Measurements from ENCODE around the gene RNASET2.
"Not testable (repeated sequence)": the region's sequence is repeated elsewhere in the genome, so short reads cannot be mapped to it uniquely, and the experiment has no call there.

RNASET2 gene

DNA sequence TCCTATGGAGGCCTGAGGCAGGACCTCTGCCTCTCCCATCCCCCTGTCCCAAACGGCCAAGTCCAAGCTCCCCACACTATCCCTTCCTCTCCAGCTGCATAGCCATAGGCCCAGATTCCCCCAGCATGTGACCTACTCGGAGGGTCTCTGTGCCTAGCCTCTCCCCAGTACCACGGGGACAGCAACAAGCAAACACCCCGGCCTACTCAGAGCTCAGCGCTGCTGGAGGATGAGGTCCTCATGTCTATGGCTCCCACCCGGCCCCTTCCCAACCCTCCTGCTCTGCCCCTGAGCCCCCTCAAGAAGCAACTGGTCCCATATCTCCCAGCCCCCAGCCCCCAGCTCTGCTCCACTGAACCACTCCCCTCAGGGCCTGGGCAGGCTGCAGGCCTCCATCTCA is 24.2 kb downstream of the RNASET2 start:
- intact Hi-C loops (cut with DNase I): no loop called here
- DNase-seq: no peak

DNA sequence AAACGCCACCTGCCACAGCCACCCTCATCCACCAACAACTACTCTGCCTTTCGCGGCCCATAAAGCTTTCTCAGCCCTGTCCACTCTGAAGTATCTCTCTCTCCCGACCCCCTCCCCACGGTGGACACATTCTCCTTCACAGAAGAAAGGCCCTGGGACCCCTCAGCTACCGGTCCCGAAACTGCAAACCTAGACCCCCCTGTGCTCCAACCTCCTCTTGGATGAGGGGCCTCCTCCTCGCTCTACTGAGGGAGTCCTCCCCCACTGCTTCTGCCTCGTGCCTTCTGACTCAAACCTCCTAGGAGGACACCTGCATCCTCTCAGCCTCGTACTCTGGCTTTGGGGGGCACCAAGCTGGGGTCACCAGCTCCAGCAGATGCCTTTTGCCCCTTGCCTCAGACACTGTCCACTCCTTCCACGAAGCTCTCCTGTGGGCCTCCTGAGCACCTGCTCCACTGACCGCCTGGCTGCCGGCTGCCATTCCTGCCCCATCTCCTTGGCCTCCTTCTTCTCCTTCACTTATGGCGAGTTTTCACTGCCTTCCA is 24.9 kb downstream of the RNASET2 start:
- DNase-seq: no peak
- intact Hi-C loops (cut with DNase I): no loop called here

DNA sequence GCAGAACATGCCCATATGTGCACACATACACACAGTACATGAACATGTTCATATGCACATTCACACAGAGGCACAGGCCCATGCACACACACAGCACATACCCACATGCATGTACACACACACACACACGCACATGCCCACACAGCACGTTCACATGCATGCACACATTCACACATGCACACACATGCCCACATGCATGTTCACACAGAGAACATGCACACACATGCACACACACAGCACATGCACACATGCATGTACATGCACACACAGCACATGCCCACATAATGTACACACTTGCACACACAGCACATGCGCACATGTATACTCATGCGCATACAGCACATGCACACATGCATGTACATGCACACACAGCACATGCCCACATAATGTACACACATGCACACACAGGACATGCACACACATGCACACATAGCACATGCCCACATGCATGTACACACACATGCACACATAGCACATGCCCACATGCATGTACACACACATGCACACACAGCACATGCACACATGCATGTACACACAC is 25.9 kb downstream of the RNASET2 start:
- intact Hi-C loops (cut with DNase I): no loop called here

DNA sequence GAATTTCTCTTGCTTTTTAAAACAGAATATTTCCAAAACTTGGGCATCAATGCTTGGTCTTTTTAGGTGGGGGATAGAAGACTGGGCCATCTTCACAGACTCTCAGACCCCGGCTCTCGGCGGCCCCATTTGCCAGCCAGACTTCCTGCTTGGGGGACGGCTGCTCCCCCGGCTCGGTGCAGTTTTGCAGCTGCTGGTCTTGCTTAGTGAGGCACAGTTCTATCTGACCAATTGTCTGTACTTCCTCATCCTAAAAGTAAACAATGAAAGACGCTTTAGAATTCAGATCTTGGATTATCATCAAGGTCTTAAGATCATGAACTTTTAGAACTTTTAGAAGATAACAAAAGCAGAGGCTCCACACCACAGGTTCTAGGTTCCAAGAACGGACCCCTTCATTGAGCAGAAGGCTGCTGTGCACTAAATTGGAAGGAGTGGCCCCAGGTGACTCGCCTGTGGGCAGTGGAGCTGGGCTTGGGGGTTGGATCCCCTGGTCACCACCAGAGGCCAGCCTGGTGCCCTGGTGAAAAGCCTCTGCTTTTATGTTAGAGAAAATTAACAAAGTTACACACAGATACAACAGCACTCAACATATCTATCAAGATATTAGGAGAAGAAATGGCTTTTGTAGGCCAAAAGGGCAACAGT is 26.7 kb downstream of the RNASET2 start:
- no peak for DNase-seq
- intact Hi-C loops (cut with DNase I): no loop called here

More for the DNA sequence above, 25.9 kb downstream of the RNASET2 start:
- DNase-seq: no peak

DNA sequence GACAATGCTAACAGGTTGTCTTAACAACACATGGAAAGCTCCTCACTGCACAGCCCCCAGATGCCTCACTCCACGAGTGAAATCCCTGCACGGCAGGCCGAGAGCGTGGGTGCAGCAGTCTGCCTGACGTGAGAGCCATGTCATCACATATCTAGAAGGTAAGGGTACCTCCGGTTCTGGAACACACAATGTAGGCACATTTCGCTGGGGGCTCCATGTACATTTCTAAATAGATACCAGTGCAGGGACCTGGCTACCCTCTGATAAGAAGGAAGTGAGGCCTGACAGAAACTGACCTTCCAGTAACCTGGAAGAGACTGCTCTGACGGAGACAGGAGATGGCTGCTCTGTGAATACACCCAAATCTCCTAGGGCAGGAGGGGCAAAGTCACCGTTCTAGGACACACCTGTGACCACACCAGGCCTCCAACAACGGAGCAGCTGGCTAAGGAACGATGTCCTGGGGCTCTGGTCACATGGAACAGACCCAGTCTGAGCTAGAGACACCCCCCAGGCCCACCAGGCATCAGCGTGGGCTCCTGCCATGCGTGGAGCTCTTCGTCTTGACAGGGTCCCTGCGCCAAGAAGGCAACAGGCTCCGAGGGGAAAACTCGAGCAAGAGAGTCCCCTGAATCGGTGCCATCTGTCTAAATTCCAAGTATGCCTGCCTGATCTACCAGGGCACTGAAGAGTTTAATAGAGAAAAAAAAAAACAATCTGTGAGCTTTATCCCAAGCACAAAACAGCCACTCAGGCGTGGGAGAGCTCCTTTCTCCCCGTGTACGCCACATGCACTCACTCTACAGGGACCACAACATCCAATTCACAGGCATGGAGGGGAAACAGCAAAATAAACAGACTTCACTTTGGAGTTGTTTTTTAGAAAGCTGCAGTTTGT is 27.5 kb downstream of the RNASET2 start:
- intact Hi-C loops (cut with DNase I): no loop called here
- DNase-seq: no peak

DNA sequence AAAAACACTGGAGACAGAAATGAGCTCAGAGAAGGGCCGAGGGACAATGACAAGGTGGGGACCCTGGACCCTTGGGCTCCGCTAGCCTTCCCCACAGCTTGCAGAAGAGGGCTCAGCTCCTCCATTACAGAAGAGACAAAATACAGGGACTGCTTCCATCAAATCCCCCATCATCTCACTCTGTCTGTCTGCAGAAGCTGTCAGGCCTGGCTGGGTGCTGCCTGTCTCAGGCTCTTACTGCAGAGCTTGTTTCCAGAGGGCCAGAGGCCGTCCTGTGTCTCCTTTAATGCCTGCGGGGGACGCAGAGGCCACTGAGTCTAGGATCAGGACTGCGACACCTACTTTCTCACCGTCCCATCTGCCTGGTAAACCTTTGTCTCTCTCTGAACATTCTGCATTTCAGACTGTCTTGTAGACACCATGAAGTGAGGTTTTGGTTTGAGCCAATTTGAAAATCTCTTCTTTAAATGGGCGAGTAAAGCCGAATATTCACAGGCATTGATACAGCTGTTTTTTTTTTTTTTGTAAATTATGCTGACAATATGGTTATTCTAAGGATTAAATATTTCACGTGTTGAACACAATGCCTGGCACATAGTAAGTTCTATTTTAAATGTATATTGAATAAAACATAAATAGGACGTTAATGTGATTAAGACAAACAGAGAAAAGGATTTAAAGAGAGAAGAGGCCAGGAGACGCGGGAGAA is 28.3 kb downstream of the RNASET2 start:
- intact Hi-C loops (cut with DNase I): no loop called here
- no peak for DNase-seq

DNA sequence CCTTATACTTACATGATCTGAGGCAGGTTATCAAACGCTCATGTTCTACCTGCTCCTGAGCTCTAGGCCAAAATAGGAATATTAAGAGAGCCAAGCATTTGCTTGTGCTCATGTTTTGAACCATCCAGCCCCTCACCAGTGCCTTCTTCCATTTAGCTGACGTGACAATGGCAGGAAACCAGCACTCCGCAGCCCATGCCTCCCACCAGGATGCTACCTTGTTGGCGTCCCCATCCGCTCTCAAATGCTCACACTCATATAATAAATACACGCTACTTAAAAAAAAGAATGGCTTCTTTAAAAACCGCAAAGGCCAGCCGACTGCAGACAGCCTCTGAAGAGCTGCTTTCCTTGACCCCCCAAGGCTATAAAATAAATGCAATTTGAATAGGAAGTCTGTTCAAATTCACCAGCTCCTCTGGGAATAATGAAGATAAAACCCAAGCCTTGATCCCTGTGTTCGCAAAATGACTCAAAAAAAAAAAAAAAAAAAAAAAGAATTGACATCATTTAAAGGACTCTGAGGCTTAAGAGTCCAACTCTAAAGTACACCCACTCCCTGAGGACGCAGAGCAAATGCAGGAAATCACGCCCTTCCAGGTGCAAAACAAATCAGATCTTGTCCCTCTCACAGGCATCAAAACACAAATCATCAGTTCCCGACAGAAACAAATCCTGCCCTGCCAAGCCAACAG is 29.0 kb downstream of the RNASET2 start:
- intact Hi-C loops (cut with DNase I): no loop called here
- no peak for DNase-seq

DNA sequence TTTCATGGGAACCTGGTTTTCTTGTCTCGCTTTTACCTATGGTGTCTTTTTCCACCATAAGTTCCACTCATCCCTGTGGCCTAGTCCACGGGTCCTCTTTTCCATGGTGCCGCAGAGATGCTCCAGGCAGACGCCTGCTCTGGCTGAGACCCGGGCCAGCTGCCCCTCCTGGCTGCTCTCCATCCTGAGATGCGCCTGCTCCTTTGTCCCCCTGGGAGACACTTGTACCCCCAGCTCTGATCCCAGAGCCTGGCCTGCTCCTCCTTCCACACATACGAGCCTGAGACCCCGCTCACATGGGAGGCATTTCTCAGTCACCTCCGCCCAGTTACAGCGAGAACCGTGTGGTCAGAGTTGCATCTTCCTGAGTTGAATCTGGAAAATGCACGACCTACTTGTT is 29.6 kb downstream of the RNASET2 start:
- no peak for DNase-seq
- intact Hi-C loops (cut with DNase I): no loop called here

DNA sequence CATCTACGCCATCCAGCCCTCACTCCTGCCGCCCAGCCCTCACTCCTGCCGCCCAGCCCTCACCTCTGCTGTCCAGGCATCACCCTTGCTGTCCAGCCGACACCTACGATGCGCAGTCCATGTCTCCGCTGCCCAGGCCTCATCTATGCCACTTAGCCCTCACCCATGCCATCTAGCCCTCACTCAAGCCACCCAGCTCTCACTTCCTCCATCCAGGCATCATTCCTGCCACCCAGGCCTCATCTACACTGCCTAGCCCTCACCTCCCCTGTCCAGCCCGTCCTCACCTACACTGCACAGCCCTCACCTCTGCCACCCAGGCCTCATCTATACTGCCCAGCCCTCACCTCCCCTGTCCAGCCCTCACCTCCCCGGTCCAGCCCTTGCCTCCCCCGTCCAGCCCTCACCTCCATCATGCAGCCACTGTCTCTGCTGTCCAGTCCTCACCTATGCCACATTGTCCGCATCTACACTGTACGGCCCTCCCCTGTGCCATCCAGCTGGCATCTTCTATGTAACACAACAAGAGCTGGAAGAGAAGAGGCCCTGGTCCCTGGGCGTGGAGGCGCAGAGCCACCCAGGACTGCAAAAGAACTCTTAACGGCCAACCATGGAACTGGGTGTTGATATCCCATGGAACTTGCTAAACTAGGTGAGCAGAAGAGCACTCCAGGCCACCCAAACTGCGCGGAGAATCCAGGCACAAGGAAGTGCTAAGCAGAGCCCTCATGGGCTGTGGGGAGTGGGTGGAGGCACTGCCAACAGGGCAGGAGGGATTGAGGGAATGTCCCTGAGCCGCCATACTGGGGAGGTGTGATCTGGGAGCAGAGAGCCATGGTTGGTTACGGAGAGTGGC is 31.0 kb downstream of the RNASET2 start:
- intact Hi-C loops (cut with DNase I): no loop called here
- DNase-seq: no peak

DNA sequence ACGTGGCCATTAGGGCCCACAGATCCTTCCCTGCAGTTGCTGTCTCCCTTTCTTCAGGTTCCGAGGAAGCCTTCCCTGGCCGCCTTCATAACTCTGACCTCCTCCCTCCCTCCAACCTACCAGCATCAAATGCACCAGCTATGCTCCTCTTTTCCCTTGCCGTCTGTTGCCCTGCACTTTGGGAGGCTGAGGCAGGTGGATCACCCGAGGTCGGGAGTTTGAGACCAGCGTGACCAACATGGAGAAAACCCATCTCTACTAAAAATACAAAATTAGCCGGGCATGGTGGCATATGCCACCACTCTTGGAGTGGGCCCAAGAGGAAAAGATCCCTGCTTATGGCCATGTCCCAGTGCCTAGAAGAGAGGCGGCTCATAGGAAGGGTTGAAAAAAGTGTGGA is 31.8 kb downstream of the RNASET2 start:
- DNase-seq: no peak
- intact Hi-C loops (cut with DNase I): no loop called here

DNA sequence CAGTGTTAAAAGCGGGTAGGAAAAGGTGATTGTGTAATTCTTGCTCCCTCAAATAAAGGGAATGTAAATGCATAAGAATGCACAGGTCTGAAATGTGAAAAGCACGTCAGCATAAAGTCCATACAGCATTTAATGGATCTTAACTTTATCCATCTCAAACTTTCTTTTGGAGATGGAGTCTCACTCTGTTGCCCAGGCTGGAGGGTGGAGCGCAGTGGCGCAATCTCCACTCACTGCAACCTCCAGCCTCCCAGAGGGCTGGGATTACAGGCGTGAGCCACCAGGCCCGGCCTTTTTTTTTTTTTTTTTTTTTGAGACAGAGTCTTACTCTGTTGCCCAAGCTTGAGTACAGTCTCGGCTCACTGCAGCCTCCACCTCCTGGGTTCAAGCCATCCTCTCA is 33.4 kb downstream of the RNASET2 start:
- no peak for DNase-seq
- intact Hi-C loops (cut with DNase I): no loop called here

DNA sequence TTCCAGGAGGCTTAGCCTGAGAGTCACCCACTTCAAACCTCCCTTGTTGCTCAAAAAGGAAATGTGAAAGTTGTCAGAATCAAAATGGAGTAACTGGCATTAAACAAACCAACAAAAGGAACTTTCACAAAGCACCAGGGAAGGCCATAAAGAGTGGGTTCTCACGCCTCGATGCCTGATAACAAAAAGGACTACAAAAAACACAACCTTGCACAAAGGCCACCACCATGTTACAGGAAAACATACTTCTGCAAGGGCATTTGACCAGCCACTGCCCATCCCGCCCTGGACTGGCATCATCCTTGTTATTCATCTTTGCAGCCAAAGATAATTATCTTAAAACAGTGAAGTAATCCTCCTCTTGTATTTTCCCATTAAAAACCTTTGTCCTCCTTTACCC is 34.8 kb downstream of the RNASET2 start:
- intact Hi-C loops (cut with DNase I): no loop called here
- no peak for DNase-seq

DNA sequence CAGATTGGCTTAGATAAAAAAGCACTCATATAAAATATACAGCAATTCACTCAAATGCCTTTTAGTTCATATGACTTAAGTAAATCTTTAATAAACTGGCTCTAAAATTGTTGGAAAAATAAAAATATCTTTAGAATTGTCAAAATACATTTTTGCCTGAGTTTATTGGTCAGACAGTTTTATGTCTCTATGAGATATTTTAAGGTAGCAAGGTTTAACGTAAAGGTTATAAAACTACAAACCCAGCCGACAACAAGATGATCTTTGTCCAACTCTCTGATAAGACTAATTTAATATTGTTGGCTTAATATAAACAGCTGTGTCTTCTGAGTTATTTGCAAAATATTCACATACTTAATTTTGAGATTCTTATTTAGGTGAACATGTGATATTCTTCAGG is 39.5 kb downstream of the RNASET2 start:
- no peak for DNase-seq
- intact Hi-C loops (cut with DNase I): no loop called here

DNA sequence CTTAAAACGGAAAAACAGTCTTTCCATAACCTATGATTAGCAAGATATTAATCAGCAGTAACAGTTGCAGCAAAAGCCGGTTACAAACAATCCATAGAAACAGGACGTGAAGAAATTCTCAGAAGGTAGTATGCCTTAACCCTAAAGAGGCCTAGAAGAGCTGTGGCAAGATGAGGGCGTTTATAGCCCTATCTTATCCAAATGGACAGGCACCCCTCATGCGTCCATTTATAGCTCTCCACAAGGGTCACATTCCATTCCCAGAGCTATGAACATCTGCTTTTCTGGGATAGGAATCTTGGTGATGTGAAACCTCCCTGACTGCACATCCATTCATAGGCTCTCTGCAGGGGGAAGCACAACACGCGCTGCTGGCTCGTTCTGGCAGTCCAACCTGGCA is 40.9 kb downstream of the RNASET2 start:
- DNase-seq; intact Hi-C loops (cut with DNase I): not testable (repeated sequence)

DNA sequence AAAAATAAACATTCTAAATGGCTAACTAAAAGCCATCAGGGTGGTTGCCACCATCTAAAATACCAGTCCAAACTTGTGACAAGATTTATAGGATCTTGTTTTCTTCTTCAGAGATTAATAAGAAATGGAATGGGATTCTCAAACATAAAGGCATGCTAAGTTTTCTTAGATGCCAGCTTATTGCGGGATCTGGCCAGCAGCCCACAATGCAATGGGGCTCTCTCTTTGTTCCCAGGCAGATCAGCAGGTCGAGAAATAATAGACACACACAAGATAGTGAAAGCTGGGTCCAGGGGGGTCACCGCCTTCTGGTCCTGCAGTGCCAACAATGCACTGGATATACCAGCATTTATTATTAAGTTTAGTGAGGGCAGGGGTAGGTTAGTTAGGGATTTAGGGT is 41.4 kb downstream of the RNASET2 start:
- intact Hi-C loops (cut with DNase I); DNase-seq: not testable (repeated sequence)

DNA sequence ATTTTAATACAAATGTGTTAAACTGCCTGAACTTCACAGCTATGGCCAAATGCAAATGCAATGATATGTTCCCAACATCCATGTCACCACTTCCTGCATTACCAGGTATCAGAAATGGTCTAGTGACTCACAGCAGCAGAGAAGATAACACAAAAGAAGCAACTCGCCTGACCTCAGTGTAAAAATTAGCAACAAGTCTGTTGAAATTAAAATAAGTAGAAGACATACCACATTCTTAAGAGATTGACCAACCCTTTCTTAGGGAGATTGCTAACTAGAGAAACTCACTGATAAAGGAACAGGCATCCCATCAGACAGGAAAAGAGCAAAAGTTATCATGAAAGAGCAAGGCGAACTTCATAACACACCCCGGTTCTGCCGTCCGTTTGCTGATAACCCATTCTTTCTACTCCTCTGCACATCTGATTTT is 45.1 kb downstream of the RNASET2 start:
- no peak for DNase-seq
- intact Hi-C loops (cut with DNase I): no loop called here

DNA sequence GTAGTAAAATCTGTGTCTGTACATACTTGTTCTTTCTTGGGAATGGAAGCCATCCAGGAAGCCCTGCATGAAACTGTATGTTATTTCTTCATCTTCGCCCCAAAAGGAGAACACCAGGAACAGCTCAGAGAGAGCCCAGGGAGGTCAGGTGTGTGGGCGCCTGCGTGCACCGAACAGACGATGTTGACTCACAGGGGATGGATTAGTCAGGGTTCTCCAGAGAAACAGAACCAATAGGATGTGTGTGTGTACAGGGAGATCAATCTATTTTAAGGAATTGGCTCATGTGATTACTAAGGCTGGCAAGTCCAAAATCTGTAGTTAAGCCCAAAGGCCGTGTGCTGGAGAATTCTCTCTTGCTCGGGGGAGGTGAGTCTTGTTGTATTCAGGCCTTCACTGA is 45.7 kb downstream of the RNASET2 start:
- intact Hi-C loops (cut with DNase I): no loop called here
- peak in 4 of 10 donors; percentile 53 to 88 (median 82) for DNase-seq

DNA sequence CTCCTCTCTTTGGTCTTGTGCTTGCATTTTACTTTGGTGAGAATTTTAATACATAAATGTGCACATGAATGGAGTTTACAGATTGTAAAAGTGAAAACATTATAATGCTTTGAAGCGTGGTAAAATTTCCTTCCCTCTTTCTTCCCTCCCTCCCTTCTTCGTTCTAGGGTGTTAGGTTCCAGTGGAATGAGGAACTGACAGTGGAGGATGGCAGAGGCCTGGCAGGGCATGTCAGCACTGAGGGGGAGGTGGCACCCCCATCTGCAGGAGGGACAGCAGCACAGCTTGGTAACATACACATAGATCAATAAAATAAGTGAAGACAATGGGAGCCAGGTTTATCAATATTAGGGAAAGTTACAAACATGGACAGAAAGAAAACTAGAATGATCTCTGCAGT is 47.5 kb downstream of the RNASET2 start:
- intact Hi-C loops (cut with DNase I): loop anchor here (5.0 kb wide), 2 partner anchors 43 to 47 kb away; no protein-coding TSS in a partner anchor
- DNase-seq: no peak
